GM23248 (cell line): ENCODE measurements around the gene TIAL1.

Experiments used
- EZH2 ChIP-seq: fragments of 200-600 bp; sonication (generic); IDR thresholded peaks from 2 replicates; pipeline ENCODE4 v1.6.1; 2018; ENCODE audit warnings: antibody characterized with exemption, mild to moderate bottlenecking; ENCODE audit not compliant: insufficient read depth, poor library complexity, severe bottlenecking
- EZH2phosphoT487 ChIP-seq: fragments of 200-600 bp; sonication (generic); IDR thresholded peaks from 2 replicates; pipeline ENCODE4 v1.6.1; 2018; ENCODE audit warnings: antibody characterized with exemption, moderate library complexity, mild to moderate bottlenecking, low read depth; ENCODE audit not compliant: insufficient read depth

GRCh38 chr10:119602241-119603095, 5.7 kb upstream of the TIAL1 start:
- TF ChIP-seq EZH2phosphoT487 (no peak), EZH2 (no peak)
